ENCODE results near the gene ZNF814.
"Not testable (repeated sequence)": the region's sequence is repeated elsewhere in the genome, so short reads cannot be mapped to it uniquely, and the experiment has no call there.

Gene ZNF814

GRCh38 chr19:57815247-57816075 is 73.4 kb downstream of the ZNF814 start:
- no peak for DNase-seq

- peak; percentile 96 for DNase-seq
Observed at GRCh38 chr19:57814505-57815246, 74.2 kb downstream of the ZNF814 start, which contains the start of gene ZNF552. ZNF552 (minus strand) TSS chr19:57814913; CDS start chr19:57814743, 170 bp downstream.

GRCh38 chr19:57813919-57814504 is 74.8 kb downstream of the ZNF814 start:
- DNase-seq: no peak

GRCh38 chr19:57812975-57813820 is 75.6 kb downstream of the ZNF814 start:
- DNase-seq: not testable (repeated sequence)

GRCh38 chr19:57812226-57812625 is 76.6 kb downstream of the ZNF814 start:
- no peak for DNase-seq

- not testable (repeated sequence) for DNase-seq
Observed at GRCh38 chr19:57810410-57811295, 78.2 kb downstream of the ZNF814 start.

- DNase-seq: no peak
Observed at GRCh38 chr19:57807541-57807940, 81.3 kb downstream of the ZNF814 start.

GRCh38 chr19:57803594-57804325 is 85.1 kb downstream of the ZNF814 start:
- DNase-seq: peak; percentile 46

GRCh38 chr19:57803265-57803593 is 85.6 kb downstream of the ZNF814 start:
- DNase-seq: peak; percentile 46

GRCh38 chr19:57802269-57802668 is 86.6 kb downstream of the ZNF814 start:
- no peak for DNase-seq

- DNase-seq: no peak
Observed at GRCh38 chr19:57800696-57801095, 88.1 kb downstream of the ZNF814 start.

Data from NCI-H1105 treated with DMSO at 0.1 percent for 48 hours (cell line).